Lower lobe of right lung (tissue), 2 donors: ENCODE results near the gene ERLIN1. TPM values are rescaled to one million over a fixed set of nuclear protein-coding genes. Genes with fewer than 3 reads are reported as not detected.

Experiments used
- ATAC-seq, 2 donors: fragments of 200-7000 bp; cut with Tn5 transposase; one replicate each; pipeline ENCODE4 v1.9.1; 2020 to 2022; ENCODE audit warnings: mild to moderate bottlenecking in 2 of 2, moderate library complexity in 2 of 2
- DNase-seq: peaks from one replicate; pipeline ENCODE4 v3.0.0-alpha.2; 2020
- H3K27ac ChIP-seq: fragments of 200-600 bp; one replicate; pipeline ENCODE4 v1.8.0; 2022
- H3K27me3 ChIP-seq: fragments of 200-600 bp; one replicate; pipeline ENCODE4 v1.8.0; 2022; ENCODE audit warnings: low read depth
- H3K36me3 ChIP-seq: fragments of 200-600 bp; one replicate; pipeline ENCODE4 v1.8.0; 2022; ENCODE audit warnings: mild to moderate bottlenecking
- H3K4me1 ChIP-seq: fragments of 200-600 bp; one replicate; pipeline ENCODE4 v1.8.0; 2022
- H3K4me3 ChIP-seq: fragments of 200-600 bp; one replicate; pipeline ENCODE4 v1.8.0; 2022; ENCODE audit warnings: mild to moderate bottlenecking
- H3K9me3 ChIP-seq: fragments of 200-600 bp; one replicate; pipeline ENCODE4 v1.8.0; 2022
- intact Hi-C: fragments of 100-400 bp; cut with DNase I; formaldehyde crosslinking; loops from one replicate; pipeline ENCODE4 v1.11.0; 2022
- total RNA-seq: library from RNA; stranded (reverse); fragmentation: NEBNext Ultra II Directional; extraction: Animal tissue kit (Norgen Biotek cat#: 25700); gene quantifications from one replicate; pipeline ENCODE4 v1.2.1, GENCODE V29; 2021
- TF ChIP-seq, protein P1 (sequence below): fragments of 200-600 bp; IDR thresholded peaks from one replicate; pipeline ENCODE4 v1.8.0; 2022; ENCODE audit warnings: antibody characterized with exemption, mild to moderate bottlenecking
- donor health status: DM: no; HTN: yes; CAD: no; lungs with severe emphysema.

The ERLIN1 gene
- total RNA-seq, 1 donor from 2014 or later = 31.9 TPM

DNA sequence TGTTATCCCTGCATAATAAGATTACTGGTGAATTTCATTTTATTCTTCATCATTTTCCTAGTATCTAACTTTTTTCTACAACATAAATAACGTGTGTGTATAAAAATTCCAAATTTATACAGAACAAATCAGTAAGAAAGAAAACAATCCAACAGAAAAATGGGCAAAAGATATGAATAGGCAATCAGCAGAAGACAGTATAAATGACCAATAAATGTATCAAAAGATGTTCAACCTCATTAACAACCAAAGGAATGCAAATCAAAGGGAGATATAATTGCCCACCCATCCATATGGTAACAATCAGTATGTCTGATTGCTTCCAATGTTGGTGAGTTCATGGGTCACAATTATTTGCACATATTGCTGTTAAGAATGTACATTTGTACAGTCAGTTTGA is 13.5 kb downstream of the ERLIN1 start:
- Histone ChIP-seq H3K9me3 (no peaks in the 10 kb centered on the region), H3K4me1 (peaks cover under 1% of the 10 kb centered on the region), H3K27me3 (no peaks in the 10 kb centered on the region), H3K36me3 (peaks cover 62% of the 10 kb centered on the region), H3K27ac (no peak overlapping the region), H3K4me3 (no peak overlapping the region)
- TF ChIP-seq, protein P1, sequence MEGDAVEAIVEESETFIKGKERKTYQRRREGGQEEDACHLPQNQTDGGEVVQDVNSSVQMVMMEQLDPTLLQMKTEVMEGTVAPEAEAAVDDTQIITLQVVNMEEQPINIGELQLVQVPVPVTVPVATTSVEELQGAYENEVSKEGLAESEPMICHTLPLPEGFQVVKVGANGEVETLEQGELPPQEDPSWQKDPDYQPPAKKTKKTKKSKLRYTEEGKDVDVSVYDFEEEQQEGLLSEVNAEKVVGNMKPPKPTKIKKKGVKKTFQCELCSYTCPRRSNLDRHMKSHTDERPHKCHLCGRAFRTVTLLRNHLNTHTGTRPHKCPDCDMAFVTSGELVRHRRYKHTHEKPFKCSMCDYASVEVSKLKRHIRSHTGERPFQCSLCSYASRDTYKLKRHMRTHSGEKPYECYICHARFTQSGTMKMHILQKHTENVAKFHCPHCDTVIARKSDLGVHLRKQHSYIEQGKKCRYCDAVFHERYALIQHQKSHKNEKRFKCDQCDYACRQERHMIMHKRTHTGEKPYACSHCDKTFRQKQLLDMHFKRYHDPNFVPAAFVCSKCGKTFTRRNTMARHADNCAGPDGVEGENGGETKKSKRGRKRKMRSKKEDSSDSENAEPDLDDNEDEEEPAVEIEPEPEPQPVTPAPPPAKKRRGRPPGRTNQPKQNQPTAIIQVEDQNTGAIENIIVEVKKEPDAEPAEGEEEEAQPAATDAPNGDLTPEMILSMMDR = no peak
- no peak for ATAC-seq
- intact Hi-C loops = no loop called here
- no peak for DNase-seq

DNA sequence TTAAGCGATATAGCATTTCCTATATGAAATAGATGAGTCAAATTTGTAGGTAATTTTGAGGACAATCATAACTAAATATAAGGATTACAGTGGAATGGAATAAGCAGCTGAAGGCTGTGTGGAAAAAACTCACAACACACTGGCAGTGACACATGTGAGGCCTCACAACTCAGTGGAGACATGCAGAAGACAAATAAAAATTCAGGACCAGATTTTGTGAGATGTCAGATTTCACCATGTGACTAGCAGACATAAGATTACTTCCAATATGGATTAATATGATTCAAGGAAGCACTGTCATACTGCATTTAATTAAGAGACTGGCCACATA is 17.6 kb downstream of the ERLIN1 start:
- intact Hi-C loops = no loop called here
- H3K27ac ChIP-seq = peak overlapping the region; percentile 61
- DNase-seq = no peak
- TF ChIP-seq, protein P1 = no peak
- no peaks in the 10 kb centered on the region for H3K27me3 ChIP-seq
- ATAC-seq = no peak
- peaks cover 11% of the 10 kb centered on the region for H3K4me1 ChIP-seq
- no peak overlapping the region for H3K4me3 ChIP-seq
- no peaks in the 10 kb centered on the region for H3K9me3 ChIP-seq
- H3K36me3 ChIP-seq = peaks cover 33% of the 10 kb centered on the region

DNA sequence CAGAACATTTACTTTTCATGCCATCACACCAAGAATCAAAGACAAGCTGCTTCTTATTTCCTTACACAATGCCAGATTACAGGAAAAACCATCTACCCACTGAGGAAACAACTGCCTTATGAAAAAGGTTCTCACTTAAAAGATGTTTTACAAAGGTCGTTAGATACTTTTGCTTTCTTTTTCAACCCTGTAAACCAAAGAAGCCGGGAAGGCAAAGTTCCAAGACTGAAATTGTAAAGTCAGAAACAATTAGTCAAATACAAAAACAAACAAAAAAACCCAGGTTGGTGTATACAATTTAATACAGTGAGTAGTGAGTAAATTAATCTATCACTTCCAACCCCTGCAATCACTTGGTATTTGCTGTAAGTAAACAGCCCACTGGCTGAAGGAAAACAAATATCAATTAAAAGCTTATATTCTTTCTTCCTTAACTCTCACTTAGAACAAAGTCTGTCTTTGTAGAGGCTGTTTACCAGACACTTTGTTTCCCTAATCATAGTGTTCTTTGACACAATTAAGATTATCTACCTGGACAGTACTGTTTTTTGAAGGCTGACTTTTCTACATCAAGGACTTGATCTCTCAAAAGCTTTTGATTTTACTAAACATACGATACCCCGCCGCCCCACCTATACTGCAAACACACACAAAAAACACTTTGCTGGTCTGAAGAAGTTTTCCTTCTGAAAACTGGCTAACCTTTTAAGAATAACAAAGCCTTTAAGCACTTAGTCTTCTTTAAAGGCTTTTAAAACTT is 18.1 kb downstream of the ERLIN1 start:
- no peaks in the 10 kb centered on the region for H3K27me3 ChIP-seq
- H3K9me3 ChIP-seq = no peaks in the 10 kb centered on the region
- peak overlapping the region; percentile 61 for H3K27ac ChIP-seq
- H3K4me1 ChIP-seq = peaks cover 11% of the 10 kb centered on the region
- DNase-seq (no peak), ATAC-seq (peak in 1 of 2 donors; percentile 21)
- TF ChIP-seq, protein P1 = no peak
- peaks cover 33% of the 10 kb centered on the region for H3K36me3 ChIP-seq
- H3K4me3 ChIP-seq = peak overlapping the region; percentile 18
- intact Hi-C loops = no loop called here

DNA sequence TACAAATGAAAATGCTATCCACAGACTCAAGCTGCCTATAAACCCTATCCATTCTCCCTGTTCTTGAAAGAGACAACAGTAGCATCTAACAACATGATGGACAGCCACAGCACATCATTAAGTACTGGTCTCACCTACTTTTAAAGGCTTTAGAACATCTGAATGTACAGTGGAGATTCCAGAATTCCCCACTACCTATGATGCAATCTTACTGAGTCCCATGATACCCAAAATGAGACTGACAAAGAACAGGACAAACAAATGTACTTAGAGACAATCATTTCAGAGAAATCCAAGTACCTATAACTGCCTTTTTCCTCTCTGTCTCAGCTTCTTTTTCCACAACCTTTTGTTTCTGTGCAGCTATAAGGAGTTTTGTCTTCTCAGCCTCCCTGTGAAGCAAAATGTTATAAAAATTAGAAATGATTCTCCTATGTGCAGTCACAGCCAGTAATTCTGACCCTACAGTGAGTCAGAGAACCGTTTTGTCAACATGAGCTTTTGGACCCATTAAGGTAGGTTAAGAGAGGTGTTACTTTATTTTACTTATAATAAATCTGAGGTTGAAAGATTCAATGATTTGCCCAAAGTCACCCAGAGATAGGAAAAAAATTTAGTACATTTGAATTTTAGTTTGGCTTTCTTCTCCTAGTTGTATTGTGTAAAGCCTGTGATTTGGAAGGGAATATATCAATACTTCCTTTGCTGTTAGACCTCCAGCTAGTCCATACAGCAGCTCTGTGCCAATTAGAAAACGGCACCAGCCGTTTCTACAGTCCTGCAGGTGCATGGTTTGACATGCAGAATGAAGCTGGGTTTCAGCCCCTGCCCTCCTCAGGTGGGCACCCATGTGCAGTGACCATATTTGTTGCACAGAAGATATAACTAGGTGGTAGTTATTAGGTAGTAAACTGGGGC is 21.9 kb downstream of the ERLIN1 start:
- H3K4me3 ChIP-seq = no peak overlapping the region
- H3K27ac ChIP-seq = no peak overlapping the region
- DNase-seq = no peak
- peaks cover 11% of the 10 kb centered on the region for H3K4me1 ChIP-seq
- TF ChIP-seq, protein P1 = no peak
- ATAC-seq = no peak
- H3K36me3 ChIP-seq = peaks cover 25% of the 10 kb centered on the region
- no peaks in the 10 kb centered on the region for H3K9me3 ChIP-seq
- H3K27me3 ChIP-seq = no peaks in the 10 kb centered on the region
- intact Hi-C loops = no loop called here

DNA sequence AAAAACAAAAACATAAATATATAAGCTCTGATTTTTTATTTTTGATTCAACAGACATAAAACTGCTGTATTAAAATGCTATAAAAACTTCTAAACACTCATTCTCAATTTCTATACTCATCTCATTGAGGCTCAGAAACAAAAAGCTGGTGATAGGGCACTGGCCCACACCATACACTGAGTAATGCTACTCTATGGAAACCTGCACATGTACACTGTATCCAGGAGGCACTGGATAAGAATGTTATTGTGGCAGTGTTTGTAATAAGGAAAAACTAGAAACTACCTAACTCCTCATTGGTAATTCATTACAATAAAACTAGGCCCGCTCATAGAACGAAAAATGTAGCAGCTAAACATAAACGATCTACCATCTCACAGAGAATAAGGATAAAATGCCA is 23.1 kb downstream of the ERLIN1 start:
- ATAC-seq = no peak

More for the DNA sequence above, 23.1 kb downstream of the ERLIN1 start:
- Histone ChIP-seq H3K27ac (no peak overlapping the region), H3K4me1 (peaks cover 11% of the 10 kb centered on the region), H3K4me3 (no peak overlapping the region), H3K36me3 (peaks cover 32% of the 10 kb centered on the region), H3K27me3 (no peaks in the 10 kb centered on the region), H3K9me3 (no peaks in the 10 kb centered on the region)
- intact Hi-C loops = no loop called here
- TF ChIP-seq, protein P1 = no peak
- no peak for DNase-seq
